AG20443 (cell line): ENCODE data around the gene SIM1.

Experiments
- DNase-seq: peaks from one replicate; pipeline ENCODE4 v3.0.0; 2012; ENCODE audit warnings: low spot score, mixed read lengths

SIM1 gene

GRCh38 chr6:100427452-100427851 is 37.3 kb downstream of the SIM1 start:
- DNase-seq = no peak

- DNase-seq = no peak
Measured at GRCh38 chr6:100426744-100427338, 37.9 kb downstream of the SIM1 start.

DNA sequence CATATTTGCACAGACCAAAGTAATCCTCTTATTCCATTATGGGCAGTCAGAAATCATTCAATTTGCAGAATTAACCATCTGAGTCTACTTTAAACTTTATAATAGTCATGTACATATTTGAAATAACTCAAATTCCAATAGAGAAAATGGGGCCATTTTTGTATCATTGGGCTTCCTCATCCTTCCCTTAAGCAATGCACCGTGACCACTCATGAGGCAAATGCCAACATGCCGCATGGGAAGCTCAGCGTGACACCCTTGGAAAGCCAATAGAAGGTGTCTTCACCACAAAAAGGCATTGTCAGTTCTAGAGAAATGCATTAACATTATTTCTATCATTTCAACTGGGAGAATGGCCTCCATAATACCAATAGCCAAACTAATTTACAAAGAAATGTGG is 38.5 kb downstream of the SIM1 start:
- DNase-seq = no peak

GRCh38 chr6:100420711-100421110 is 44.0 kb downstream of the SIM1 start:
- DNase-seq = no peak

- DNase-seq = no peak
Measured at GRCh38 chr6:100417036-100417435, 47.7 kb downstream of the SIM1 start.

DNA sequence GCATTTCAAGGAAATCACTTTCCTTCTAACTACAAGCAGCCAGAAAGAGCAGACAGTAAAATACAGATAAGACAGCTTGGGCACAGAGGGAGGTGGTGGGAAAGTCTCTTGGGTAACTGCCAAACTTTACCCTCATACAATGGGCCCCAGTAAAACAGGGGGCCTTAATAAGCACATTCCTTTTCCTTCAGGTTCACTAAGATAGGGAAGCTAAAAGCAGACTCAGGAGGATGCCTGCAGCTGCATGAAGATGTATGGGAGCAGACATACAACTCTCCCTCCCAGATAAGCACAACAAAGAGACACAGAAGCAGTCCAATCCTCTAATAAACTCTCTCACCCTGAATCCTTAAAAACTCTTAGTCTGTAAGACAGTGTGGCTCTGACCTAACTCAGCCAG is 49.0 kb downstream of the SIM1 start:
- no peak for DNase-seq

GRCh38 chr6:100412872-100413271 is 51.8 kb downstream of the SIM1 start:
- no peak for DNase-seq

- no peak for DNase-seq
Measured at GRCh38 chr6:100404051-100404450, 60.7 kb downstream of the SIM1 start.

- DNase-seq = no peak
Measured at GRCh38 chr6:100393493-100393892, 71.2 kb downstream of the SIM1 start.

- DNase-seq = no peak
Measured at GRCh38 chr6:100392423-100392822, 72.3 kb downstream of the SIM1 start.

- no peak for DNase-seq
Measured at GRCh38 chr6:100388868-100389519, 75.7 kb downstream of the SIM1 start.

DNA sequence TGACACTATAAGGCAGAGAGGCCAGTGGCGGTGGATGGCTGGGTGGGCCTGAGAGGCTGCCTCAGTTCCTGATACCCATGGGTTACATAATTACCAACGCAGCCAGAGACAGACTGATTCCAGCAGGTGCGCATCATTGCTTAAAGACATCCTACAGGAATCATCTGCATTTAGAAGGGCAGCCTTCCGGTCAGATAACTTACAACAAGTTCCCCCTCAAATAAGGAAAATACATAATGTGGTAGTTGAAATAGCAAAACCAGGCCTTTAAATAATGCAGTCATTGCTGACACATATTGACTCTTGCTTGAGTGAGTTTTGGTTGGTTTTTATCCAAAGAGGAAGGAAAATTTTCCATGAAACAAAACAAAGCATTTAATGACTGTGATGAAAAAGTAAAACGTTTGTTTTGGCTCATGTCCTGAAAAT is 81.9 kb downstream of the SIM1 start:
- no peak for DNase-seq

- peak; percentile 28 for DNase-seq
Measured at GRCh38 chr6:100382031-100382430, 82.7 kb downstream of the SIM1 start.

DNA sequence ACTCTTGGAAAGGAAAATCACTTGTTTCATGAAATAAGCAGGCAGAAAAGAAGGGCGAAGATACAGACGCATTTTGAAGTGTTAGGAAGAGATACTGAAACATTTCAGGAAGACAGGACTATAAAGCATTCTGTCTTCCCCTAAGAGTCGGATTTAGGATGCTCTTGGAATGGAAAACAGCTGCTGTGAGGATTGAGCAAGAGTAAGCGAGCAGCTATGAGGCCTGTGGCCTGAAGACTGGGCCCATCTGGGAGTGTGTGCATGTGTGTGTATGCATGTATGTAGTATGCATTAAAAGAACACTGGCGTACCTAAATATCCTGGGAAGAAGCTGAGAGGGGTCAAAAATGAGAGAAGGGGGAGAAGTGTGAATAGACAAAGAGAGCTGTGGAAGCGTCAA is 83.6 kb downstream of the SIM1 start:
- DNase-seq = peak; percentile 22

- no peak for DNase-seq
Measured at GRCh38 chr6:100379386-100379785, 85.3 kb downstream of the SIM1 start.

GRCh38 chr6:100378576-100378975 is 86.1 kb downstream of the SIM1 start:
- DNase-seq = no peak

GRCh38 chr6:100376103-100376502 is 88.6 kb downstream of the SIM1 start:
- no peak for DNase-seq

GRCh38 chr6:100372326-100373091 is 92.2 kb downstream of the SIM1 start:
- no peak for DNase-seq

- DNase-seq = no peak
Measured at GRCh38 chr6:100371591-100371990, 93.1 kb downstream of the SIM1 start.

- DNase-seq = no peak
Measured at GRCh38 chr6:100370265-100370664, 94.5 kb downstream of the SIM1 start.

DNA sequence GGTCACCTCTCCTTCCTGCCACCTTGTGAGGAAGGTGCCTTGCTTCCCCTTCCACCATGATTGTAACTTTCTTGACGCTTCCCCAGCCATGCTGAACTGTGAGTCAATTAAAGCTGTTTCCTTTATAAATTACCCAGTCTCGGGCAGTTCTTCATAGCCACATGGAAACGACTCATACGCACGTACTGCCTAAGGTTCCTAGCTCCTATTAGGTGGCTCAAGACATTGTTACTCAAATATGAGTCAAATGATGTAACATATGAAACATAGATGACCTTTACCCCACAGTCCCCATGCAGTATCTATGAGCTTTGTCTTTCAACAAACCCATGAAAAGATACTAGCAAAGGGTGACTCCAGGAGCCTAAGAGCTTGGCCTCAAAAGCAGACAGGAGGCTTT is 98.3 kb downstream of the SIM1 start:
- DNase-seq = peak; percentile 29

DNA sequence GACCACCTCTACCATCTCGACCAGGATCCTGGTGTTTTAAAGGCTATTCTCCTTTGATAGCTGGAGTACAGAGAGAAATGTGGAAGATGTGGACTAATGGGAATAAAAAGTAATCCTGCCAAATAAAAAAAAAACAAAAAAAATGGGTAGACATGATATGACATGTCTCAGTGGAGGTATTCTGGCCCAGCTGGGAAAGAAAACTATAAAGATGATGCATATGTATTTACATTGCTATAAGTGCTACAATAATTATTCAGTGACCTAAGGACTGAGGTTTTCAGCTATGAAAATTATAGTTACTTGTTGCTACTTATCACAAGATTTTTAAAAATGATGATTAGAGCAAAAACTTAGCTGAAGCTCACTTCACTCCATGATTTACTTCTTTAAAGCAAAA is 101.1 kb downstream of the SIM1 start:
- DNase-seq = no peak
